Neural crest cell (in vitro differentiated cells): Measurements from ENCODE around the gene AAR2. TPM values are rescaled to one million over a fixed set of nuclear protein-coding genes. Genes with fewer than 3 reads are reported as not detected.

Experiments
- DNase-seq: peaks from one replicate; pipeline ENCODE4 v3.0.0; 2021; ENCODE audit warnings: low read depth, mixed read lengths, low spot score
- H3K27ac Mint-ChIP-seq: one replicate; pipeline ENCODE4 v1.8.0; 2021; ENCODE audit warnings: mild to moderate bottlenecking, mixed read lengths; ENCODE audit not compliant: unreplicated experiment
- H3K27me3 Mint-ChIP-seq: 2 replicates; pipeline ENCODE4 v1.8.0; 2021; ENCODE audit warnings: low read depth, mild to moderate bottlenecking, mixed read lengths
- H3K36me3 Mint-ChIP-seq: 2 replicates; pipeline ENCODE4 v1.8.0; 2021; ENCODE audit warnings: low read depth, mild to moderate bottlenecking, mixed read lengths
- H3K4me1 Mint-ChIP-seq: 2 replicates; pipeline ENCODE4 v1.8.0; 2021; ENCODE audit warnings: mixed read lengths
- H3K4me3 Mint-ChIP-seq: one replicate; pipeline ENCODE4 v1.8.0; 2021; ENCODE audit warnings: mild to moderate bottlenecking, mixed read lengths
- H3K9me3 Mint-ChIP-seq: 2 replicates; pipeline ENCODE4 v1.8.0; 2021; ENCODE audit warnings: mixed read lengths
- CTCF ChIP-seq: fragments of 200-600 bp; sonication (generic); conservative IDR thresholded peaks from 2 replicates; pipeline ENCODE4 v1.5.0; 2021; ENCODE audit warnings: antibody characterized with exemption, mild to moderate bottlenecking
- total RNA-seq: library from RNA; stranded (reverse); gene quantifications from 2 replicates; pipeline ENCODE4 v1.2.1, GENCODE V29; 2021

The AAR2 gene
- total RNA-seq, 1 donor from 2014 or later: 33.0 TPM

DNA sequence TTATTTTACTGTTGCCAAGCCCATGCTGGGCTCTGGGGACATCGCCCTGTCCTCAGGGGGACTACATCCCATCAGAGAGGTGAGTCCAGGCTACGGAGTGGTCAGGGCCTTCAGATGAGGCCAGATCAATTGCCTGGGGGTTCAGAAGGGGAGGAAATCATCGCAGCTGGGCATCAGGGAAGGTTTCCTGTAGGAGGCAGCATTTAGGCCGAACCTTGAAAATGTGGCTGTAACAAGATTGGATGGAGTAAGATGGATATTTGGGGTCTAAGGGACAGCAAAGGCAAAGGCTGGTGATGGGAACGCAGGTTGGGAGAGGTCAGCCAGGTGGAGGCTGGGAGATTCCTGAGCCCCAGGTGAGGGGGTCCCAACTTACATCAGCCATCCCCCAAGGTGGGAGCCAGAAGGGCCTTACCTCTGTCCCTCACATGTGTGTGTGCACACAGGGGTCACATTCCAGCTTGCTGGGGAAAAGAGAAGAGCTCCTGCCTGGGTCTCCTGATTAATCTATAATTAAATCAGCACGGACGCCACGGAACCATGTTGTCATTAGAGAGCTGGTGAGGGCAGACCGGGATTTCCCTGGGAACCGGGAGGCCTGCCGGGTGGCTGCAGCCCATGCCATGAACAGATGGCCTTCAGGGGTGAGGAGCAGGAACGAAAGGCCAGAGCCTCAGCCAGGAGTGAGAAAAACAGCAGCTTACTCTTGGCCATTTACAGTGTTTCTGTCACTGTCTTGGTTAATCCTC is 39.3 kb downstream of the AAR2 start:
- Mint-ChIP-seq H3K4me1 (peaks cover 13% of the 10 kb centered on the region), H3K36me3 (no peaks in the 10 kb centered on the region), H3K27ac (no peak overlapping the region), H3K4me3 (no peak overlapping the region), H3K9me3 (no peaks in the 10 kb centered on the region), H3K27me3 (peaks cover 13% of the 10 kb centered on the region)
- TF ChIP-seq CTCF: no peak
- no peak for DNase-seq

- Mint-ChIP-seq H3K4me1 (peaks cover 13% of the 10 kb centered on the region), H3K27ac (no peak overlapping the region), H3K9me3 (no peaks in the 10 kb centered on the region), H3K36me3 (no peaks in the 10 kb centered on the region), H3K27me3 (peaks cover 21% of the 10 kb centered on the region), H3K4me3 (no peak overlapping the region)
- DNase-seq: no peak
- no peak for TF ChIP-seq CTCF
Measured at GRCh38 chr20:36277546-36277945, 41.3 kb downstream of the AAR2 start.

GRCh38 chr20:36279362-36279761 is 43.1 kb downstream of the AAR2 start:
- H3K4me1 Mint-ChIP-seq: peaks cover 3% of the 10 kb centered on the region
- TF ChIP-seq CTCF: no peak
- DNase-seq: no peak
- H3K27ac Mint-ChIP-seq: no peak overlapping the region
- H3K27me3 Mint-ChIP-seq: peaks cover 35% of the 10 kb centered on the region
- no peak overlapping the region for H3K4me3 Mint-ChIP-seq
- H3K9me3 Mint-ChIP-seq: no peaks in the 10 kb centered on the region
- H3K36me3 Mint-ChIP-seq: no peaks in the 10 kb centered on the region

GRCh38 chr20:36279776-36280175 is 43.5 kb downstream of the AAR2 start:
- Mint-ChIP-seq H3K27me3 (peaks cover 38% of the 10 kb centered on the region), H3K4me3 (no peak overlapping the region)
- TF ChIP-seq CTCF: no peak

DNA sequence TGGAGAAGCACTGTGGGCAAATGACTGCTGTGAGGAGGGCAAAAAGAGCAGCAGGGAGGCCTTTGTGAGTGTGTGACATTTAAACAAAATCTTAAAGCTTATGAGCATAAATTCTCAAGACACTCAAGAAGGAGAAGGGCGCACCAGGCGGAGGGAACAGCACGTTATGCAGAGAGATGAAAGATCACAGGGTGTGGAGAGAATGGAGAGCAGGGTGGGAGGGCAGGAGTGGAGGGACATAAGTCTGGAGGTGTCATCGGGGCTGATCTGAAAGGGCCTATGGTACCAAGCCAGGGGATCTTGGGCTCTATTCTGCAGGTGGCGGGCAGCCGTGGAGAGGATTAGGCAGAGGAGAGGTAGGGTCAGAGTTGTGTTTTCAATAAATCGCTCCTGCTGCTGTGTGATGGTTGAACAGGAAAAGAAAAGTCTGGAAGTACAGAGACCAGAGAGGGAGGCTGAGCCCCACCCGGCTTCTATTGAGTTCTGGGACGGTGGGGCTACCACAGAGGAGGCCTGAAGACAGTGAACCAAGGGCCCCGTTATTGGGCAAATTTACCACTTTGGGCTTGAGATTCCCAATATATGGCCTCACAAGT is 45.6 kb downstream of the AAR2 start:
- Mint-ChIP-seq H3K27ac (no peak overlapping the region), H3K9me3 (no peaks in the 10 kb centered on the region), H3K27me3 (peaks cover 43% of the 10 kb centered on the region), H3K4me1 (no peaks in the 10 kb centered on the region), H3K36me3 (no peaks in the 10 kb centered on the region), H3K4me3 (no peak overlapping the region)
- TF ChIP-seq CTCF: no peak
- no peak for DNase-seq

More at GRCh38 chr20:36279776-36280175, 43.5 kb downstream of the AAR2 start:
- no peak overlapping the region for H3K27ac Mint-ChIP-seq
- H3K4me1 Mint-ChIP-seq: no peaks in the 10 kb centered on the region
- no peak for DNase-seq
- H3K9me3 Mint-ChIP-seq: no peaks in the 10 kb centered on the region
- H3K36me3 Mint-ChIP-seq: no peaks in the 10 kb centered on the region
